ENCODE data around the gene KCNK18. TPM values are rescaled to one million over a fixed set of nuclear protein-coding genes. Genes with fewer than 3 reads are reported as not detected.

Gene KCNK18
- total RNA-seq, 2 donors from 2014 or later, result not detected

DNA sequence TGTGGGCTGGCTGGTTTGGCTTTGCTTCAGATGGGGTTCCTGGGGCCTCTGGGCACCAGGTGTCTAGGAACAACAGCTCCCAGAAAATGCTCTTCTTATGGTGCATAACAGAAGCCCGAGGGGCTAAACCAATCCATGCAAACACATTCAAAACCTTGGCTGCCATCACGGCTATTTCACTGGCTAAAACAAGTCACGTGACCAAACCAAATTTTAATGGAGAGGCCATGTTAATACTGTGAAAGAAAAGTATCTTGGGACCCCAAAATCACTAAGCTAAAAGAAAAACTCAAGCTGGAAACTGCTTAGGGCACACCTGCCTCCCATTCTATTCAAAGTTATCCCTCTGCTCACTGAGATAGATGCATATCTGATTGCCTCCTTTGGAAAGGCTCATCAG lies 19.1 kb upstream of the KCNK18 start:
- H3K4me3 ChIP-seq (ENCODE audit: low read length), result no peak overlapping the region
- Mint-ChIP-seq H3K27ac (no peak overlapping the region), H3K4me1 (peaks cover 13% of the 10 kb centered on the region), H3K27me3 (ENCODE audit: insufficient read depth) (peaks cover 70% of the 10 kb centered on the region), H3K9me3 (no peaks in the 10 kb centered on the region), H3K36me3 (ENCODE audit: low read depth) (no peaks in the 10 kb centered on the region), H3K4me3 (no peak overlapping the region)
- DNase-seq, result no peak
- WGBS, 2 experiments (ENCODE audit: insufficient coverage in 1 of 2, insufficient read length in 1 of 2), result 81 to 93% methylated on average over 3 of the region's 3 CpGs
- no peak overlapping the region for H3K27ac ChIP-seq (ENCODE audit: low read depth, low read length)
- no peaks in the 10 kb centered on the region for H3K4me1 ChIP-seq (ENCODE audit: control insufficient read depth, insufficient read depth, low read length)
- no peak overlapping the region for H3K9ac ChIP-seq (ENCODE audit: extremely low read depth, low read length, poor library complexity, severe bottlenecking)
- H3K36me3 ChIP-seq (ENCODE audit: control insufficient read depth, insufficient read depth, low read length), result no peaks in the 10 kb centered on the region
- TF ChIP-seq, protein P1, sequence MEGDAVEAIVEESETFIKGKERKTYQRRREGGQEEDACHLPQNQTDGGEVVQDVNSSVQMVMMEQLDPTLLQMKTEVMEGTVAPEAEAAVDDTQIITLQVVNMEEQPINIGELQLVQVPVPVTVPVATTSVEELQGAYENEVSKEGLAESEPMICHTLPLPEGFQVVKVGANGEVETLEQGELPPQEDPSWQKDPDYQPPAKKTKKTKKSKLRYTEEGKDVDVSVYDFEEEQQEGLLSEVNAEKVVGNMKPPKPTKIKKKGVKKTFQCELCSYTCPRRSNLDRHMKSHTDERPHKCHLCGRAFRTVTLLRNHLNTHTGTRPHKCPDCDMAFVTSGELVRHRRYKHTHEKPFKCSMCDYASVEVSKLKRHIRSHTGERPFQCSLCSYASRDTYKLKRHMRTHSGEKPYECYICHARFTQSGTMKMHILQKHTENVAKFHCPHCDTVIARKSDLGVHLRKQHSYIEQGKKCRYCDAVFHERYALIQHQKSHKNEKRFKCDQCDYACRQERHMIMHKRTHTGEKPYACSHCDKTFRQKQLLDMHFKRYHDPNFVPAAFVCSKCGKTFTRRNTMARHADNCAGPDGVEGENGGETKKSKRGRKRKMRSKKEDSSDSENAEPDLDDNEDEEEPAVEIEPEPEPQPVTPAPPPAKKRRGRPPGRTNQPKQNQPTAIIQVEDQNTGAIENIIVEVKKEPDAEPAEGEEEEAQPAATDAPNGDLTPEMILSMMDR (conservative IDR thresholded peaks at IDR 0.05), result no peak
- peaks cover 42% of the 10 kb centered on the region for H3K27me3 ChIP-seq (ENCODE audit: control insufficient read depth, insufficient read depth, low read length, poor library complexity, severe bottlenecking)
- H3K9me3 ChIP-seq (ENCODE audit: control insufficient read depth, low read length), result no peaks in the 10 kb centered on the region

DNA sequence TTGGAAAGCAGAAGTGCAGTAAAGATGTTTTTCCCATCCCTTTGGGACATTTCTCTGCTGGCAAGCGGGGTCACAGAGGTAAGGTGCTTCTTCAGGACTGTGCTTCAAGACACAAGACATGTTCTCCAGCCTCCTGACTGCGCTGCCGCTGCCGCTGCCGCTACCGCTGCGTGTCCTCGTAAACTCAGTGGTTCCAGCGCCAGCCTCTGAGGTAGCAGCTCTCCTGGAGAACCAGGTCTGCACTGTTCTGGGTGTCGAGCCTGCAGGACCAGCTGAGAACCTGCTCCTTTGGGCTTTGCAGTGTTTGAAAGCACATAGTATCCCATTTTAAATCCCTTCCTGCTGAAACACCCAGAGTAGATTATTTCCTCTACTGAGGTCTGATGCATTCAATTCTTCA lies 13.0 kb upstream of the KCNK18 start:
- WGBS, 2 experiments (ENCODE audit: insufficient coverage in 1 of 2, insufficient read length in 1 of 2), result 93 to 94% methylated on average over 10 of the region's 10 CpGs
- H3K27ac Mint-ChIP-seq, result no peak overlapping the region
- H3K36me3 Mint-ChIP-seq (ENCODE audit: low read depth), result no peaks in the 10 kb centered on the region
- DNase-seq, result no peak
- Histone ChIP-seq H3K9ac (ENCODE audit: extremely low read depth, low read length, poor library complexity, severe bottlenecking) (no peak overlapping the region), H3K4me1 (ENCODE audit: control insufficient read depth, insufficient read depth, low read length) (peaks cover 7% of the 10 kb centered on the region), H3K27me3 (ENCODE audit: control insufficient read depth, insufficient read depth, low read length, poor library complexity, severe bottlenecking) (peaks cover 11% of the 10 kb centered on the region), H3K9me3 (ENCODE audit: control insufficient read depth, low read length) (no peaks in the 10 kb centered on the region), H3K36me3 (ENCODE audit: control insufficient read depth, insufficient read depth, low read length) (no peaks in the 10 kb centered on the region), H3K27ac (ENCODE audit: low read depth, low read length) (no peak overlapping the region), H3K4me3 (ENCODE audit: low read length) (no peak overlapping the region)
- H3K4me3 Mint-ChIP-seq, result no peak overlapping the region
- peaks cover 28% of the 10 kb centered on the region for H3K27me3 Mint-ChIP-seq (ENCODE audit: insufficient read depth)
- TF ChIP-seq, protein P1 (conservative IDR thresholded peaks at IDR 0.05), result no peak
- peaks cover 2% of the 10 kb centered on the region for H3K9me3 Mint-ChIP-seq
- H3K4me1 Mint-ChIP-seq, result no peaks in the 10 kb centered on the region

DNA sequence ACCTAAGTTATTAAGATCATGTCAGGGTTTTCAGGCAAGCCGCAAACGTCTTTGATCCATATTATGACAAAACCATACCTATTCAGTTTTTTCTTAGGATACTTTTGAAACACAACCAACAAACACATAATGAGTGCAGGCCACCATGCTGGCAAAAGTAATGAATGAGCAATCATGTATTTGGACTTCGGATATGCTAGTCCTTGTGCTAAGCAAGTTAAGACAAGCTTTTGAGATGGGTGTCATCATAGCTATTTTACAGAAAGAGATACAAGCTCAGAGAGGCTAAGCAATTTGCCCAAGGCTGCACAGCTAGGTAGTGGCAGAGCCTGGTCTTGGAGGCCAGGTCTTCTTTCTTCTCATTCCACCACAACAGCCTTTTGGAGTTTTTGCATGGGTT lies 12.5 kb upstream of the KCNK18 start:
- H3K4me3 ChIP-seq (ENCODE audit: low read length), result no peak overlapping the region
- H3K4me3 Mint-ChIP-seq, result no peak overlapping the region
- H3K27ac Mint-ChIP-seq, result no peak overlapping the region
- no peak overlapping the region for H3K27ac ChIP-seq (ENCODE audit: low read depth, low read length)
- no peak overlapping the region for H3K9ac ChIP-seq (ENCODE audit: extremely low read depth, low read length, poor library complexity, severe bottlenecking)
- 87 to 100% methylated on average over 3 of the region's 3 CpGs for WGBS, 2 experiments (ENCODE audit: insufficient coverage in 1 of 2, insufficient read length in 1 of 2)
- H3K4me1 ChIP-seq (ENCODE audit: control insufficient read depth, insufficient read depth, low read length), result peaks cover 7% of the 10 kb centered on the region
- H3K36me3 Mint-ChIP-seq (ENCODE audit: low read depth), result no peaks in the 10 kb centered on the region
- H3K9me3 ChIP-seq (ENCODE audit: control insufficient read depth, low read length), result no peaks in the 10 kb centered on the region
- H3K36me3 ChIP-seq (ENCODE audit: control insufficient read depth, insufficient read depth, low read length), result no peaks in the 10 kb centered on the region
- H3K27me3 ChIP-seq (ENCODE audit: control insufficient read depth, insufficient read depth, low read length, poor library complexity, severe bottlenecking), result peaks cover 11% of the 10 kb centered on the region
- H3K9me3 Mint-ChIP-seq, result peaks cover 4% of the 10 kb centered on the region
- no peaks in the 10 kb centered on the region for H3K4me1 Mint-ChIP-seq
- H3K27me3 Mint-ChIP-seq (ENCODE audit: insufficient read depth), result peaks cover 24% of the 10 kb centered on the region
- no peak for DNase-seq
- TF ChIP-seq, protein P1 (conservative IDR thresholded peaks at IDR 0.05), result no peak
